Fibroblast of mammary gland (primary cell): ENCODE measurements around the gene MED15.
"Not testable (repeated sequence)": the region's sequence is repeated elsewhere in the genome, so short reads cannot be mapped to it uniquely, and the experiment has no call there.

Experiments used
- DNase-seq: peaks from one replicate; pipeline ENCODE4 v3.0.0-alpha.2; 2010; ENCODE audit warnings: low read depth
- H3K4me3 ChIP-seq: 2 replicates; pipeline ENCODE4 v1.5.1; 2011; ENCODE audit warnings: low read depth, mild to moderate bottlenecking, low read length, moderate library complexity; ENCODE audit not compliant: control insufficient read depth
- CTCF ChIP-seq: conservative IDR thresholded peaks from 2 replicates; pipeline ENCODE4 v1.5.1; 2011; ENCODE audit warnings: low read depth, low read length, inconsistent platforms; ENCODE audit not compliant: control insufficient read depth, insufficient read depth

Gene MED15

GRCh38 chr22:20464912-20465758 is 42.3 kb upstream of the MED15 start:
- no peak overlapping the region for H3K4me3 ChIP-seq
- no peak for DNase-seq
- no peak for TF ChIP-seq CTCF

- no peak for TF ChIP-seq CTCF
- no peak overlapping the region for H3K4me3 ChIP-seq
- DNase-seq: no peak
Observed at GRCh38 chr22:20465759-20466077, 41.7 kb upstream of the MED15 start.

GRCh38 chr22:20466659-20467379 is 40.6 kb upstream of the MED15 start:
- no peak for DNase-seq
- no peak for TF ChIP-seq CTCF
- H3K4me3 ChIP-seq: no peak overlapping the region

GRCh38 chr22:20469110-20469868 is 38.1 kb upstream of the MED15 start:
- no peak for TF ChIP-seq CTCF
- no peak overlapping the region for H3K4me3 ChIP-seq
- DNase-seq: no peak

GRCh38 chr22:20470525-20470924 is 36.9 kb upstream of the MED15 start:
- not testable (repeated sequence) for DNase-seq

GRCh38 chr22:20471126-20471833 is 36.1 kb upstream of the MED15 start:
- no peak for TF ChIP-seq CTCF
- no peak overlapping the region for H3K4me3 ChIP-seq
- no peak for DNase-seq

More at GRCh38 chr22:20470525-20470924, 36.9 kb upstream of the MED15 start:
- H3K4me3 ChIP-seq: not testable (repeated sequence)
